ENCODE data around the gene CCDC92.
A peak's percentile ranks its signal among the peaks of the same experiment; 100 is the strongest.

CCDC92 gene

GRCh38 chr12:123972457-123973401, at the start of gene CCDC92, which contains the start of gene ZNF664:
Gene CCDC92 (minus strand): TSS chr12:123972831. CDS start chr12:123944305, 28,526 bp downstream.
Gene ZNF664 (plus strand): TSS chr12:123973215. CDS start chr12:124012145, 38,930 bp downstream.
- DNase-seq (ENCODE audit: low read depth) = peak; percentile 87
- H3K4me3 ChIP-seq (ENCODE audit: low read depth, low read length) = peak within 1 kb of the TSS; percentile 74
- no peak for TF ChIP-seq CTCF (conservative IDR thresholded peaks at IDR 0.05; ENCODE audit: low read depth, low read length)

GRCh38 chr12:124022161-124022560, 49.5 kb upstream of the CCDC92 start:
- no peak overlapping the region for H3K4me3 ChIP-seq (ENCODE audit: low read depth, low read length)
- DNase-seq (ENCODE audit: low read depth) = no peak
- no peak for TF ChIP-seq CTCF (conservative IDR thresholded peaks at IDR 0.05; ENCODE audit: low read depth, low read length)

GRCh38 chr12:124021007-124021406, 48.4 kb upstream of the CCDC92 start:
- no peak overlapping the region for H3K4me3 ChIP-seq (ENCODE audit: low read depth, low read length)
- DNase-seq (ENCODE audit: low read depth) = no peak
- TF ChIP-seq CTCF (conservative IDR thresholded peaks at IDR 0.05; ENCODE audit: low read depth, low read length) = no peak

GRCh38 chr12:124020514-124020949, 47.9 kb upstream of the CCDC92 start:
- no peak for TF ChIP-seq CTCF (conservative IDR thresholded peaks at IDR 0.05; ENCODE audit: low read depth, low read length)
- peak; percentile 44 for DNase-seq (ENCODE audit: low read depth)
- no peak overlapping the region for H3K4me3 ChIP-seq (ENCODE audit: low read depth, low read length)

GRCh38 chr12:124019115-124019514, 46.5 kb upstream of the CCDC92 start:
- TF ChIP-seq CTCF (conservative IDR thresholded peaks at IDR 0.05; ENCODE audit: low read depth, low read length) = no peak
- no peak for DNase-seq (ENCODE audit: low read depth)
- H3K4me3 ChIP-seq (ENCODE audit: low read depth, low read length) = no peak overlapping the region

GRCh38 chr12:124018539-124018938, 45.9 kb upstream of the CCDC92 start:
- DNase-seq (ENCODE audit: low read depth) = no peak
- H3K4me3 ChIP-seq (ENCODE audit: low read depth, low read length) = no peak overlapping the region
- no peak for TF ChIP-seq CTCF (conservative IDR thresholded peaks at IDR 0.05; ENCODE audit: low read depth, low read length)

Data from choroid plexus epithelial cell (primary cell).